G401 (cell line): Measurements from ENCODE around the gene GALNT18. TPM values are rescaled to one million over a fixed set of nuclear protein-coding genes. Genes with fewer than 3 reads are reported as not detected.

Experiments
- DNase-seq: peaks from one replicate; pipeline ENCODE4 v3.0.0-alpha.2; 2015; ENCODE audit warnings: low spot score
- in situ Hi-C: cut with HindIII; loops from 2 replicates; pipeline ENCODE4 v1.10.0; 2016; ENCODE audit warnings: low sequenced_read_pairs, mixed read lengths
- total RNA-seq: library from RNA; depleted of rRNA; stranded (reverse); fragments of >200 nt; shearing (Covaris generic); gene quantifications from 2 replicates; pipeline ENCODE4 v1.2.3, GENCODE V29; 2014

Gene GALNT18
- total RNA-seq, 1 experiment from 2014 or later = not detected

GRCh38 chr11:11289669-11290068 is 332.1 kb downstream of the GALNT18 start:
- DNase-seq = no peak
- in situ Hi-C loops = no loop called here

GRCh38 chr11:11288972-11289616 is 332.7 kb downstream of the GALNT18 start:
- in situ Hi-C loops = no loop called here
- DNase-seq = peak; percentile 80

- DNase-seq = no peak
- in situ Hi-C loops = no loop called here
Observed at GRCh38 chr11:11284481-11284880, 337.3 kb downstream of the GALNT18 start.

GRCh38 chr11:11281626-11282025 is 340.2 kb downstream of the GALNT18 start:
- DNase-seq = no peak
- in situ Hi-C loops = no loop called here

- in situ Hi-C loops = no loop called here
- no peak for DNase-seq
Observed at GRCh38 chr11:11280826-11281225, 341.0 kb downstream of the GALNT18 start.

GRCh38 chr11:11279956-11280689 is 341.7 kb downstream of the GALNT18 start:
- in situ Hi-C loops = no loop called here

GRCh38 chr11:11272254-11272653 is 349.6 kb downstream of the GALNT18 start:
- DNase-seq = no peak
- in situ Hi-C loops = no loop called here

More at GRCh38 chr11:11279956-11280689, 341.7 kb downstream of the GALNT18 start:
- no peak for DNase-seq

- no peak for DNase-seq
- in situ Hi-C loops = no loop called here
Observed at GRCh38 chr11:11270236-11270775, 351.5 kb downstream of the GALNT18 start.

GRCh38 chr11:11268706-11269105 is 353.1 kb downstream of the GALNT18 start:
- in situ Hi-C loops = no loop called here

GRCh38 chr11:11268119-11268518 is 353.7 kb downstream of the GALNT18 start:
- no peak for DNase-seq
- in situ Hi-C loops = no loop called here

More at GRCh38 chr11:11268706-11269105, 353.1 kb downstream of the GALNT18 start:
- no peak for DNase-seq

- DNase-seq = no peak
- in situ Hi-C loops = no loop called here
Observed at GRCh38 chr11:11267312-11267711, 354.5 kb downstream of the GALNT18 start.

GRCh38 chr11:11265994-11266606 is 355.7 kb downstream of the GALNT18 start:
- in situ Hi-C loops = no loop called here
- no peak for DNase-seq

GRCh38 chr11:11265320-11265719 is 356.5 kb downstream of the GALNT18 start:
- in situ Hi-C loops = no loop called here

GRCh38 chr11:11263238-11264005 is 358.4 kb downstream of the GALNT18 start:
- peak; percentile 39 for DNase-seq
- in situ Hi-C loops = no loop called here

More at GRCh38 chr11:11265320-11265719, 356.5 kb downstream of the GALNT18 start:
- DNase-seq = no peak

GRCh38 chr11:11262171-11262920 is 359.5 kb downstream of the GALNT18 start:
- in situ Hi-C loops = no loop called here
- no peak for DNase-seq

GRCh38 chr11:11261629-11262028 is 360.2 kb downstream of the GALNT18 start:
- in situ Hi-C loops = no loop called here
- DNase-seq = no peak

GRCh38 chr11:11260903-11261302 is 360.9 kb downstream of the GALNT18 start:
- DNase-seq = no peak
- in situ Hi-C loops = no loop called here

- in situ Hi-C loops = no loop called here
- DNase-seq = no peak
Observed at GRCh38 chr11:11253995-11254394, 367.8 kb downstream of the GALNT18 start.

- DNase-seq = no peak
- in situ Hi-C loops = no loop called here
Observed at GRCh38 chr11:11253497-11253896, 368.3 kb downstream of the GALNT18 start.
